ENCODE measurements around the gene PHLPP2. TPM values are rescaled to one million over a fixed set of nuclear protein-coding genes. Genes with fewer than 3 reads are reported as not detected.

PHLPP2 gene
- total RNA-seq, 1 donor from 2014 or later: 18.7 TPM

- Mint-ChIP-seq H3K27ac (ENCODE audit: unreplicated experiment) (no peak overlapping the region), H3K4me1 (no peaks in the 10 kb centered on the region), H3K27me3 (ENCODE audit: low read depth) (no peaks in the 10 kb centered on the region), H3K9me3 (no peaks in the 10 kb centered on the region), H3K36me3 (ENCODE audit: low read depth) (peaks cover 10% of the 10 kb centered on the region), H3K4me3 (no peak overlapping the region)
- no peak for TF ChIP-seq CTCF (conservative IDR thresholded peaks at IDR 0.05)
- DNase-seq (ENCODE audit: low read depth, low spot score): no peak
These were observed 54.0 kb downstream of the PHLPP2 start for GRCh38 chr16:71670537-71670936.

- no peaks in the 10 kb centered on the region for H3K27me3 Mint-ChIP-seq (ENCODE audit: low read depth)
- no peak for DNase-seq (ENCODE audit: low read depth, low spot score)
- H3K9me3 Mint-ChIP-seq: no peaks in the 10 kb centered on the region
- peaks cover 10% of the 10 kb centered on the region for H3K36me3 Mint-ChIP-seq (ENCODE audit: low read depth)
- H3K27ac Mint-ChIP-seq (ENCODE audit: unreplicated experiment): no peak overlapping the region
- no peaks in the 10 kb centered on the region for H3K4me1 Mint-ChIP-seq
- no peak for TF ChIP-seq CTCF (conservative IDR thresholded peaks at IDR 0.05)
- H3K4me3 Mint-ChIP-seq: no peak overlapping the region
These were observed 54.5 kb downstream of the PHLPP2 start for GRCh38 chr16:71669926-71670536.

- Mint-ChIP-seq H3K4me1 (no peaks in the 10 kb centered on the region), H3K4me3 (no peak overlapping the region), H3K36me3 (ENCODE audit: low read depth) (peaks cover 9% of the 10 kb centered on the region), H3K27ac (ENCODE audit: unreplicated experiment) (no peak overlapping the region), H3K27me3 (ENCODE audit: low read depth) (no peaks in the 10 kb centered on the region), H3K9me3 (no peaks in the 10 kb centered on the region)
- TF ChIP-seq CTCF (conservative IDR thresholded peaks at IDR 0.05): no peak
- DNase-seq (ENCODE audit: low read depth, low spot score): no peak
These were observed 57.4 kb downstream of the PHLPP2 start for GRCh38 chr16:71666928-71667707.

GRCh38 chr16:71666264-71666663 is 58.2 kb downstream of the PHLPP2 start:
- no peak overlapping the region for H3K4me3 Mint-ChIP-seq

GRCh38 chr16:71659471-71659870 is 65.0 kb downstream of the PHLPP2 start:
- DNase-seq (ENCODE audit: low read depth, low spot score): no peak
- peaks cover 22% of the 10 kb centered on the region for H3K36me3 Mint-ChIP-seq (ENCODE audit: low read depth)
- no peak overlapping the region for H3K27ac Mint-ChIP-seq (ENCODE audit: unreplicated experiment)
- no peak for TF ChIP-seq CTCF (conservative IDR thresholded peaks at IDR 0.05)
- no peaks in the 10 kb centered on the region for H3K9me3 Mint-ChIP-seq
- H3K4me3 Mint-ChIP-seq: no peak overlapping the region
- no peaks in the 10 kb centered on the region for H3K27me3 Mint-ChIP-seq (ENCODE audit: low read depth)
- no peaks in the 10 kb centered on the region for H3K4me1 Mint-ChIP-seq

More at GRCh38 chr16:71666264-71666663, 58.2 kb downstream of the PHLPP2 start:
- Mint-ChIP-seq H3K27ac (ENCODE audit: unreplicated experiment) (no peak overlapping the region), H3K36me3 (ENCODE audit: low read depth) (peaks cover 7% of the 10 kb centered on the region), H3K9me3 (no peaks in the 10 kb centered on the region), H3K4me1 (no peaks in the 10 kb centered on the region), H3K27me3 (ENCODE audit: low read depth) (no peaks in the 10 kb centered on the region)
- no peak for TF ChIP-seq CTCF (conservative IDR thresholded peaks at IDR 0.05)
- DNase-seq (ENCODE audit: low read depth, low spot score): no peak
